SK-N-MC (cell line): Measurements from ENCODE around the gene RNF166.

Experiments used
- EZH2 ChIP-seq: fragments of 200-600 bp; sonication (generic); IDR thresholded peaks from one replicate; pipeline ENCODE4 v1.6.1; 2017; ENCODE audit warnings: antibody characterized with exemption
- POLR2AphosphoS5 ChIP-seq: IDR thresholded peaks from 2 replicates; pipeline ENCODE4 v1.6.1; 2012; ENCODE audit warnings: mild to moderate bottlenecking, low read depth, low read length, borderline replicate concordance

GRCh38 chr16:88690341-88691128, 15.7 kb downstream of the RNF166 start:
- TF ChIP-seq EZH2 = no peak
- TF ChIP-seq POLR2AphosphoS5 = no peak
